Thoracic aorta (tissue), 2 donors: ENCODE data around the gene PTTG1IP2. TPM values are rescaled to one million over a fixed set of nuclear protein-coding genes. Genes with fewer than 3 reads are reported as not detected.
"Not testable (repeated sequence)": the region's sequence is repeated elsewhere in the genome, so short reads cannot be mapped to it uniquely, and the experiment has no call there.

ENCODE experiments used
- ATAC-seq: fragments of 150-250 bp; one replicate; pipeline ENCODE4 v1.8.0; 2017; ENCODE audit warnings: low read depth; ENCODE audit not compliant: insufficient number of reproducible peaks, low FRiP score
- DNase-seq: peaks from one replicate; pipeline ENCODE4 v3.0.0-alpha.2; 2020; ENCODE audit warnings: low spot score
- H3K27ac ChIP-seq, 2 donors: fragments of 200-600 bp; sonication (generic); 1 replicate in 1 of 2; 2 replicates in 1 of 2; pipeline ENCODE4 v1.5.1; 2016; ENCODE audit warnings: mild to moderate bottlenecking in 2 of 2, moderate library complexity in 2 of 2
- H3K27me3 ChIP-seq: fragments of 200-600 bp; sonication (generic); replicated peaks from 2 replicates; pipeline ENCODE4 v1.6.0; 2016; ENCODE audit warnings: mild to moderate bottlenecking; ENCODE audit not compliant: insufficient read depth
- H3K36me3 ChIP-seq: fragments of 200-600 bp; sonication (generic); one replicate; pipeline ENCODE4 v1.5.1; 2016
- H3K4me1 ChIP-seq, 2 donors: fragments of 200-600 bp; sonication (generic); 1 replicate in 1 of 2; 2 replicates in 1 of 2; pipeline versions ENCODE4 v1.5.1 to v1.6.0; 2016; ENCODE audit warnings: low read depth in 2 of 2, mild to moderate bottlenecking in 1 of 2; ENCODE audit not compliant: control insufficient read depth in 1 of 2
- H3K4me3 ChIP-seq: fragments of 200-600 bp; sonication (generic); 2 replicates; pipeline ENCODE4 v1.5.1; 2016; ENCODE audit warnings: mild to moderate bottlenecking
- H3K9me3 ChIP-seq: fragments of 200-600 bp; sonication (generic); 2 replicates; pipeline ENCODE4 v1.5.1; 2016
- CTCF ChIP-seq: fragments of 200-600 bp; sonication (generic); IDR thresholded peaks from one replicate; pipeline ENCODE4 v1.5.1; 2019; ENCODE audit warnings: antibody characterized with exemption
- total RNA-seq, 2 donors: library from RNA; depleted of rRNA; stranded (reverse); fragments of >200 nt; gene quantifications; one replicate each; pipeline versions ENCODE4 v1.1.0 to v1.2.3, GENCODE V29; 2016

The PTTG1IP2 gene
- total RNA-seq, 2 donors from 2014 or later: not detected

DNA sequence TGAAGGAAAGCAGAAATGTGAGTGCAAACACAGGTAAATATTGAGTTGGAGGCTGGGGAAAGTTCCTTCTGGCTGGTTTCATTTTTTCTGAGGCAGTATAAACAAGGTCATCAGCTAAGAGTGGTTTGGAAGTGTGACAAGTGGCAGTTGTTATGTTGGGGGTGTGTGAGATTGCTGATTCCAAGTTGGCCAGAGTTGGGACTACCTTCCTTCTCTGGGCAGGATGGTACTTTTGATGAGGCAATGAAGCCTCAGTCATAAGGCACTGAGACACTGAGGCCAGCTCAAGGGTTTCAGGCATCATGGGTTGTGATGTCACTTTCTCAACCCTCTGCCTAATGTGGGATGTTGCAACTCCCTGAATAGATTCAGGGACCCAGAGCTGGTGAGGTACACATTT lies 8.2 kb upstream of the PTTG1IP2 start:
- Histone ChIP-seq H3K27me3 (no peaks in the 10 kb centered on the region), H3K36me3 (no peaks in the 10 kb centered on the region), H3K4me1 (peaks cover 7% of the 10 kb centered on the region in 2 donors), H3K27ac (no peak overlapping the region), H3K9me3 (no peaks in the 10 kb centered on the region), H3K4me3 (no peak overlapping the region)
- TF ChIP-seq CTCF: no peak
- DNase-seq (no peak), ATAC-seq (no peak)

DNA sequence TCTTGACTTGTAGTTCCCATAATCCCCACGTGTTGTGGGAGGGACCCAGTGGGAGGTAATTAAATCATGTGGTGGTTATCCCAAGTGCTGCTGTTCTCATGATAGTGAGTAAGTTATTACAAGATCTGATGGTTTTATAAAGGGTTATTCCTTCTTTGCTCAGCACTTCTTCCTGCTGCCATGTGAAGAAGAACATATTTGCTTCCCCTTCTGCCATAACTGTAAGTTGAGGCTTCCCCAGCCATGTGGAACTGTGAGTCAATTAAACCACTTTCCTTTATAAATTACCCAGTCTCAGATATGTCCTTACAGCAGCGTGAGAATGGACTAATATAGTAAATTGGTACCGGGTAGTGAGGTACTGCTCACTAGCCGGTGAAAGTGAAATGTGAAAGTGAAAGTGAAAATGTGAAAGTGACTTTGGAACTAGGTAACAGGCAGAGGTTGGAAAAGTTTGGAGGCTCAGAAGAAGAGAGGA lies 6.2 kb upstream of the PTTG1IP2 start:
- H3K36me3 ChIP-seq, H3K4me1 ChIP-seq, DNase-seq, H3K27me3 ChIP-seq, H3K9me3 ChIP-seq: not testable (repeated sequence)
- peak overlapping the region; percentile 67 for H3K4me3 ChIP-seq
- H3K27ac ChIP-seq: peak overlapping the region; percentile 10 to 62
- ATAC-seq: peak; percentile 16

- Histone ChIP-seq H3K36me3 (no peaks in the 10 kb centered on the region), H3K9me3 (no peaks in the 10 kb centered on the region), H3K27me3 (no peaks in the 10 kb centered on the region), H3K4me3 (no peak overlapping the region), H3K27ac (no peak overlapping the region), H3K4me1 (peaks cover 7% of the 10 kb centered on the region in 2 donors)
- DNase-seq (no peak), ATAC-seq (no peak)
- TF ChIP-seq CTCF: no peak
These were observed 3.6 kb upstream of the PTTG1IP2 start for GRCh38 chr7:90465816-90466215.

GRCh38 chr7:90472805-90473540 lies 3.5 kb downstream of the PTTG1IP2 start:
- H3K36me3 ChIP-seq: no peaks in the 10 kb centered on the region
- no peaks in the 10 kb centered on the region for H3K9me3 ChIP-seq
- no peak for ATAC-seq
- no peak for DNase-seq
- no peak overlapping the region for H3K4me3 ChIP-seq
- H3K27ac ChIP-seq: no peak overlapping the region
- TF ChIP-seq CTCF: no peak
- no peaks in the 10 kb centered on the region for H3K27me3 ChIP-seq
- H3K4me1 ChIP-seq: peaks cover 3 to 9% of the 10 kb centered on the region in 2 donors

DNA sequence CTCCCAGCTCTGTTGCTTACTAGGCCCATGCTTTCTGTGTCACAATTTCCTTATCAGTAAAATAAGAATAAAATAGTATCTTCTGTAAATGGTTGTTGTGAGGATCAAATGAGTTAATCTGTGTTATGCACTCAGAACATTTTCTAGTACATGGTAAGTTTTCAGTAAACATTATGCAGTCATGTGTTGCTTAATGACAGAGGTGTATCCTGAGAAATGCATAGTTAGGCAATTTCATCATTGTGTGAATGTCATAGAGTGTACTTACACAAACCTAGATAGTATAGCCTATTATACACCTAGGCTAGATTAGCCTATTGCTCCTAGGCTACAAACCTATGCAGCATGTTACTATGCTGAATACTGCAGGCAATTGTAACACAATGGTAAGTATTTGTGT lies 4.4 kb downstream of the PTTG1IP2 start:
- TF ChIP-seq CTCF: no peak
- Histone ChIP-seq H3K36me3 (no peaks in the 10 kb centered on the region), H3K27ac (no peak overlapping the region), H3K27me3 (no peaks in the 10 kb centered on the region), H3K4me1 (peaks cover 3 to 9% of the 10 kb centered on the region in 2 donors), H3K9me3 (no peaks in the 10 kb centered on the region), H3K4me3 (no peak overlapping the region)
- DNase-seq (no peak), ATAC-seq (no peak)
